Amniotic epithelial cell (primary cell): ENCODE results near the gene REXO1.
"Not testable (repeated sequence)": the region's sequence is repeated elsewhere in the genome, so short reads cannot be mapped to it uniquely, and the experiment has no call there.

Source experiments
- DNase-seq: peaks from one replicate; pipeline ENCODE4 v3.0.0-alpha.2; 2010; ENCODE audit warnings: low read depth

Gene REXO1

GRCh38 chr19:1813192-1814182 lies 34.8 kb downstream of the REXO1 start:
- DNase-seq = no peak

GRCh38 chr19:1812426-1813191 lies 35.7 kb downstream of the REXO1 start:
- DNase-seq = peak; percentile 94

DNA sequence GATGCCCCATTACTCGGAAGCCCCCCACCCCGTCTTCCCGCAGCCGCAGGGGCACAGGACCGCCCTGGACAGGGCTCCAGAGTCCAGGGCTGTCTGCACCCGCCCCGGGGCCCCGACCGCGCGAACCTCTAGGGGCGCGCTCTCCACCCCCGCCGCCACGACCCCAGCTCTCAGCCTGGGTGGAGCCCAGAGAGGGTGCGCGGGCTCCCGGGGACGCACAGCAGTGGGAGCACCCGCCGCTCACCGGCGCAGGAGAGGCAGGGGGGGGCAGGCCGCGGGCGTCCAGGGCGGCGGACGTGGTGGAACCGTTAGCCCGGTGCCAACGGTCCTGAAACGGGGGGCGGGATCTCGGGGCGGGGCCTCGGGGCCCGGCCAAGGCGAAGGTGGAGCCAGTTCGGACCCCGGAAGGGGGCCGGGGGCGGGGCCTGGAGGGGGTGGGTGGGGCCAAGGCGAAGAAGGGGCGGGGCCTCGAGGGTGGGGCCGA lies 36.3 kb downstream of the REXO1 start, which contains the start of gene ATP8B3:
Gene ATP8B3, minus strand, starts transcription at position 335 of the 484 bp plus-strand sequence. CDS start 540 bp downstream, outside the sequence.
- DNase-seq = no peak

GRCh38 chr19:1811472-1811894 lies 36.8 kb downstream of the REXO1 start:
- DNase-seq = peak; percentile 24

GRCh38 chr19:1810439-1811160 lies 37.7 kb downstream of the REXO1 start:
- DNase-seq = no peak

DNA sequence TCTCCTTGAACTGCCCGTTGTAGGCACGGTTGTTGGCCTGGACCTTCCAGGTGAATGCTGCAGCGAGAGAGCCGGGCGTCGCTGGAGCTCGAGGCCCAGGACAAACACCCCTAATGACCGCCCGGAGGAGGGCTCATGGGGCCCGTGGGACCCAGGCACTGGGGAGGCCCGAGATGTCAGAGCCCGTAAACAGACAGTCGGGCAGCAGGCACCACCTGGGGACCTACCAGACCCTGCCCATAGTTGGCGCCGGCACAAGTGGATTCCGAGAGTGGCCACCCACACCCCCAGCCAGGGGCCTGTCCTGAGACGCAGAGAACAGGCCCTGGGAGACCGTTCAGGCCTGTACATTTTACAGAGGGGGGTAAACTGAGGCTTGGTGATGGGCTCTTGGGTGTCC lies 38.6 kb downstream of the REXO1 start:
- no peak for DNase-seq

- no peak for DNase-seq
These were observed 39.9 kb downstream of the REXO1 start for GRCh38 chr19:1808395-1808731.

DNA sequence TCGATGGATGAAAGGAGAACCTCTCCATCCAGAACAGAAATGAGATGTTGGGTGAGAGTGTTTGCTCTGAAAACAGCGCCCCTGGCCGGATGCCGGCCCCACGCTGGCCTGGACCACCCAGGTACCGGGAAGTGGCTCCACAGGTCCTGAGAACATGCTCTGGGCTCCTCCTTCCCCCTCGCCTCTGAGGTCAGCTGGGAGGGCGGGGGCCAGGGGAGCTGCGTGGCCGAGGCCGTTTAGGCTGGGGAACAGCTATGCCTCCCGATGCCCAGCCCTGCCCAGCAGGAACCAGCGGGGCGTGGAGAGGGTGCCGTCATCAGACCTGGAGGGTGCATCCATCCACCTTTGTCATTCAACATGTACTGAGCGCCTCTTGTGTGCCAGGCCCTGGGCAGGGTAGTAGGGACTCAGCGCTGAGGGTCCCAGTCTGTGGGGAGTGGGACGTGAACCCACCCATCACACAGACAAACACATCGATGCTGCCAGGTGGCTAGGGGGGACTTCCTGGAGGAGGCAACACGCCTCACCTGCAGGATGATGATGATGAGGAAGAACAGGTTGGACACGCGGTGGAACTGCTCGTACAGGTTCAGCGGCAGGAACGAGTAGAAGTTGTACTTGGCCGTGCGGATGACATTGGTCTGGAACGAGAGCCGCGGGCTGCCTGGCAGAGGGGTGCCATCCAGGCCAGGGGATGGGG lies 40.4 kb downstream of the REXO1 start:
- DNase-seq = no peak

DNA sequence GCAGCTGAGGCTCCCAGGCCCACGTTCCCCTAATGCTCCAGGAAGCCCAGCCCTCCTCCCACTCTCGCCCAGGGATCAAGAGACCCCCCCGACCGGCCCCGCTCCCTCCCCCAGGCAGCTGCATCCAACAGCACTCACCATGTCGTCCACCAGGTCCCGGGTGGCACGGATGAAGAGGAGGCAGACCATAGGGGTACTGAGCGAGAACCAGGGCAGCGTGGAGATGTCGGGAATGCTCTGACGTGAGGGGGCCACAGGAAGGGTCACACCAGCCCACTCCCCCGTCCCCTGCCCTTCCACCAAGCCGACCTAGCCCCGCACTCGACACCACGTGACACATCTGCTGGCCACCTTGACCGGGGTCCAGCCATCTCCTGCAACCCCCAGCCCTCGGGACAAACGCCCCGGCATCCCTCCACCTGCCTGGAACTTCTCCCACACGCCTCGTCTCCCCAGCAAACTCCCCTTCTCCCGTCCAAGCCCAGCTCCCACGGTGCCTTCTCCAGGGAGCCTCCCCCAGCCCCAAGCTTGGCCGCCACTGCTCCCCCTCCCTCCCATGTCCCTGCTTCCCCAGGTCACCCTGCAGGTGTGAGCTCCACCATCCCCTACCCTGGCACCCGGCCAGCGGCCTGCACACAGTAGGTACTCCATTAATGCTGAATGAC lies 41.1 kb downstream of the REXO1 start:
- DNase-seq = no peak

DNA sequence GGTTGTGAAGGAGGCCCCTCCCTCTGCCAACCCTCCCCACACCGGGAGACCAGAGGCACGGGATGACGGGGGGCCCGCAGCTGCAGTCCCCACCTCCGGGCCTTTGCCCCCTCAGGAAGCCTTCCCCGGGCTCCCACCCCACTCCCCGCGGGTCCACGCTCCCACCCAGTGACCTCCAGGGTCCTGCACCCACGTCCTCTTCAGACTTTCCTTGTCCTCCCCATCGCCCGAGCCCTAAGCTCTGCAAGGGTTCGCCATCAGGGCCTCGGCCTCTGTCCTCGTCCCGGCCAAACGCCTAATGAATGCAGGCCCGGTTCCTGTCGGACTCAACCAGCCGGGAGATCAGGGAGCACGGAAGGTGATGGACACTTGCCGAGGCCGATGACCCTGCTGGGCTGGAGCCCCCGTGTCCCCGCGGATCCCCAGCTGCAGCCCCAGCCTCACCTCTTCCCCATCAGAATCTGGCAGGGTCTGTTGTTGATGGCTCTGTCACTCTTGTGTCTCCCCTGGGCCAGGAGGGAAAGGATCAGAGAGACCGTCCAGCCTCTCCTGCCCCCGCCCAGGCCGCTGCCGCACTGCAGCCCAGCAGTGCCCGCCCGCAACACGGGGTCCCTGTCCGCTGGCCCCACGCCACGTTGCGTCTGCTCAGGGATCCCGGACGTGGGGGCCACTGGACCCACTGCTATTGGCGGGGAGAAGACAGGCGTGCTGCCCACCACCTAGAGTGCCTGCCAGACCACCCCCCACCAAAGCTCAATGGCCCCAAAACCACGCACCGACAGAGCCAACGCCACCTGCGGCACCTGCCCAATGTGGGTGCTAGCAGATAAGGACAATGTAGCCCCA lies 41.9 kb downstream of the REXO1 start:
- DNase-seq = no peak

GRCh38 chr19:1805401-1806183 lies 42.7 kb downstream of the REXO1 start:
- DNase-seq = no peak

- no peak for DNase-seq
These were observed 43.4 kb downstream of the REXO1 start for GRCh38 chr19:1804858-1805257.

DNA sequence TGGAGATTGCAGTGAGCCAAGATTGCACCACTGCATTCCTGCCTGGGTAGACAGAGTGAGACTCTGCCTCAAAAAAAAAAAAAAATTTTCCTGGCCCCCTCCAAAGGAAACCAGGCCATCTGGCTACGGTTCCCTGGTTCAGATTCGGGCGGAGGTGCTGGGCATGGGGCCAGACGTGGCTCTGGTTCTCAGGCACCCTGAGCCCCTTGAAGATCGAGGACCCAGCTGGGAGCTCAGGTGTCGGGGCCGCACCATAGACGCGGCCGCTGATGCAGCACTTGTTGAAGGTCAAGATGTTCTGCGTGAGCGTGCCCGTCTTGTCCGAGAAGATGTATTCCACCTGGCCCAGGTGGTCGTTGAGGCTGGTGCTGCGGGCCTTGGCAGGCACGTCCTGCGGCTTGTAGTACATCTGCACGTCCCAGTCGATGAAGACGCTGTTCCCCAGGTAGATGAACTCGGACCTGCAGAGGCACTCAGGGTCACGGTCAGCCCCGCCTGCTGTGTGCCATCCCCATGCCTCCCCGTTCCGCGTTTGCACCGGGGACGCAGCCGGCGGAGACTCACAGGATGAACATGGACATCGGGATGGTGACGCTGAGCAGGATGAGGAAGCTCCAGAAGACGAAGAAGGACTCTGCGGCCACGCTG lies 48.5 kb downstream of the REXO1 start:
- no peak for DNase-seq

GRCh38 chr19:1797313-1797712 lies 51.0 kb downstream of the REXO1 start:
- DNase-seq = not testable (repeated sequence)

DNA sequence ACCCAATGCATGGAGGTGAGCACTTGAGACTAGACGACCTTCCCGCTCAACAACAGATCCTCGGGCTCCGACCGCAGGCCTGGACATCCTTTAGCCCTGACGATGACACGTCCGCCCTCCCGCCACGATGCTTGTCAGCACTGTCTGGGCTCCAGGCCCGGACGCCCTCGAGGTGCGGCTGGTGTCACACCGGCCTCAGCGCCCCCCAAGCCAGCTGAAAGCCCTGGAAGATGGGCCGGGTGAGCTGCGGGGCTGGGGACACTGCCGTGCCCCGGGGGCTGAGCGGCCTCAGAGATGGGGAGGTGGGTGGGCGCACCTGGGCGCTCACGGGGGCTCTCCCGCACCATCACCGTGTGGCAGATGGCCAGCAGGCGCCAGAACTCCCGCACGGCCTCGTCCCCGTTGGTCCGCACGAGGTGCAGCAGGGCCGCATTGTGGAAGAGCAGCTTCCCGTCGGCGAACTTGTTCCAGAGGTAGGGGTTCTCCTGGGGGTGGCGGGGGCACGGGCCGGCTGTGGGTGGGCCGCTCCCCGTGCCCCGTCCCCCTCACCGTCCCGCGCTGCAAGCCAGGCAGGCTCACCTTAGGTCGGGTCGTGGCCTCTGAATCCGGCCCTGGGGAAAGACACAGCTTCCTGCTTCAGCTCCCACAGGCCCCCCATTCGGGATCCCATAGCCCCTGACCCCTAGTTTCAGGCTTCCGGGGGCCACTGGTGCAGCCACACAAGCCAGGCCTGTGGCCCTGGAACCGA lies 51.7 kb downstream of the REXO1 start:
- DNase-seq = no peak

DNA sequence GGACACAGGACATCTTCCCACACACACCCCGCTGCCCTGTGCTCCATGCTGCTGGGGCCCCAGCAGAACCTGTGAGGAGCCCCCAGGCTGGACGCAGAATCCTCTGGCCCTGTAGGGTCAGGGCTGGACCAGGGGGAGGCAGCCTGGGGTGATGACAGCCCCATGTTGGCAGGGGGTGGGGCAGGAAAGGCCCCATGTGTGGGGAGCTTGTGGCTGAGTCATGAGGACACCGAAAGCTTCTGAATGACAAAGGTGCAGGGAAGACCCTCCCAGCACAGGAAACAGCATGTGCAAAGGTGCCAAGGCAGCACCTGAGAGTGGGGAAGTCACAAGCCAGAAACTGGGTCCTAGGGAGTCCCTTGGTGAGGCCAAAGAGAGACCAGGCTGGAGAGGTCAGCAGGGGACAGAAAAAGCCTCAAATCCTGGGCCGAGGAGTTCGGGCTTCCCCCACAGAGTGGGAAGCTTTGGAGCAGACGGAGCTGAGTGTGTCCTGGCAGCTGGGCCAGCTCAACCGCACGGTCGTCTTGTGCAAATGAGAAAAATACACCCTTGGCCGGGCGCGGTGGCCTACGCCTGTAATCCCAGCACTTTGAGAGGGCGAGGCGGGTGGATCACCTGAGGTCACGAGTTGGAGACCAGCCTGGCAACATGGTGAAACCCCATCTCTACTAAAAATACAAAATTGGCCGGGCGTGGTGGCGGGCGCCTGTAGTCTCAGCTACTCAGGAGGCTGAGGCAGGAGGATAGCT lies 53.7 kb downstream of the REXO1 start:
- DNase-seq = no peak

GRCh38 chr19:1791879-1792278 lies 56.4 kb downstream of the REXO1 start:
- no peak for DNase-seq
